ENCODE results near the gene CD68. TPM values are rescaled to one million over a fixed set of nuclear protein-coding genes. Genes with fewer than 3 reads are reported as not detected.

Gene CD68
- total RNA-seq, 2 donors from 2014 or later, result 37.7 to 56.6 TPM

DNA sequence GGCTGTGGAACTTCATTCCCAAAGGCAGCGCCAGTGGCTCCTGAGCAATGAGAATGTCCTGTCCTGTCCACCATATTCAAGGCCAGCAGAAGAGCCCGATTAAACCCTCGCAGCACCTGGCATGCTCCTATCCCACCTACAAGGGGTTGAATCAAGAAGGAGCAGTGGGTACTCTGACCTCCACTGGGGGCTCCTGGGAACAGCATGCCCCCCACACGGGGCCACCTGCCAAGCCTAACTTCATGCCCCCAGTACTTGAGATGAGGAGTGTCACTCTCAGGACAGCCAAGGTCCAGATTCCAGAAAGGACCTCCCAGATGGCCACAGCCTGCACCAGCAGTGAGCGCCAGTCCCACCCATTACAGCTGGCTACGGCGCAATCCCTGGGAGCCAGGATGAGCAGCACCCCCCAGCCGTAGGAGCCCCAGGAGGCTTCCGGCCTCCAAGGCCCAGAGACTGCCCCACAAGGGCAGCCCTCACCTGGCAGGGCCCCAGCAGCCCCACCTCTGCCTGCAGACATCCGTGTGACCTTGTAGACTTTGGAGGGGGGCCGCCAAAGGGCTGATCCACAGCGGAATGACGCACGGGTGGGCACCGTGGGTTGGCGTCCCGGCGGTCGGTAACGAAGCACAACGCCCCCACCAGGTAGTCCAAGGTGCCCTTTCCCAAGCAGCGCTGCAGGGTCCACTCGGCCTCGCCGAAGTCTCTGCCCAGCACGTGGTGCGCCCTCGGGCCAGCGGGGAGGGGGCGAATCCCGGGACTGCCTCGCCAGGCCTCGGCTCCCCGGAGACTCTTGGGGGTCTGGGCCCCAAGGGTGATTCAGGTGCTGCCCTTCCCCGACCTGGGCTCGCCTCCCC lies 3.2 kb downstream of the CD68 start:
- Histone ChIP-seq H3K9me3 (no peaks in the 10 kb centered on the region), H3K27ac (peak overlapping the region; percentile 87), H3K27me3 (no peaks in the 10 kb centered on the region), H3K4me1 (peaks cover 3% of the 10 kb centered on the region), H3K9ac (ENCODE audit: low read depth in 2 of 2, low read length in 2 of 2) (peak overlapping the region; percentile 66 to 86), H3K36me3 (peaks cover 3% of the 10 kb centered on the region), H3K4me3 (peak overlapping the region; percentile 46)
- no peak for DNase-seq
- TF ChIP-seq, protein P1, sequence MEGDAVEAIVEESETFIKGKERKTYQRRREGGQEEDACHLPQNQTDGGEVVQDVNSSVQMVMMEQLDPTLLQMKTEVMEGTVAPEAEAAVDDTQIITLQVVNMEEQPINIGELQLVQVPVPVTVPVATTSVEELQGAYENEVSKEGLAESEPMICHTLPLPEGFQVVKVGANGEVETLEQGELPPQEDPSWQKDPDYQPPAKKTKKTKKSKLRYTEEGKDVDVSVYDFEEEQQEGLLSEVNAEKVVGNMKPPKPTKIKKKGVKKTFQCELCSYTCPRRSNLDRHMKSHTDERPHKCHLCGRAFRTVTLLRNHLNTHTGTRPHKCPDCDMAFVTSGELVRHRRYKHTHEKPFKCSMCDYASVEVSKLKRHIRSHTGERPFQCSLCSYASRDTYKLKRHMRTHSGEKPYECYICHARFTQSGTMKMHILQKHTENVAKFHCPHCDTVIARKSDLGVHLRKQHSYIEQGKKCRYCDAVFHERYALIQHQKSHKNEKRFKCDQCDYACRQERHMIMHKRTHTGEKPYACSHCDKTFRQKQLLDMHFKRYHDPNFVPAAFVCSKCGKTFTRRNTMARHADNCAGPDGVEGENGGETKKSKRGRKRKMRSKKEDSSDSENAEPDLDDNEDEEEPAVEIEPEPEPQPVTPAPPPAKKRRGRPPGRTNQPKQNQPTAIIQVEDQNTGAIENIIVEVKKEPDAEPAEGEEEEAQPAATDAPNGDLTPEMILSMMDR (IDR thresholded peaks at IDR 0.05), result no peak
- intact Hi-C loops (cut with DNase I), result loop anchor here (10.0 kb wide), 1 partner anchor 148 kb away; the partner anchor contains the start of genes FGF11 and TMEM102

DNA sequence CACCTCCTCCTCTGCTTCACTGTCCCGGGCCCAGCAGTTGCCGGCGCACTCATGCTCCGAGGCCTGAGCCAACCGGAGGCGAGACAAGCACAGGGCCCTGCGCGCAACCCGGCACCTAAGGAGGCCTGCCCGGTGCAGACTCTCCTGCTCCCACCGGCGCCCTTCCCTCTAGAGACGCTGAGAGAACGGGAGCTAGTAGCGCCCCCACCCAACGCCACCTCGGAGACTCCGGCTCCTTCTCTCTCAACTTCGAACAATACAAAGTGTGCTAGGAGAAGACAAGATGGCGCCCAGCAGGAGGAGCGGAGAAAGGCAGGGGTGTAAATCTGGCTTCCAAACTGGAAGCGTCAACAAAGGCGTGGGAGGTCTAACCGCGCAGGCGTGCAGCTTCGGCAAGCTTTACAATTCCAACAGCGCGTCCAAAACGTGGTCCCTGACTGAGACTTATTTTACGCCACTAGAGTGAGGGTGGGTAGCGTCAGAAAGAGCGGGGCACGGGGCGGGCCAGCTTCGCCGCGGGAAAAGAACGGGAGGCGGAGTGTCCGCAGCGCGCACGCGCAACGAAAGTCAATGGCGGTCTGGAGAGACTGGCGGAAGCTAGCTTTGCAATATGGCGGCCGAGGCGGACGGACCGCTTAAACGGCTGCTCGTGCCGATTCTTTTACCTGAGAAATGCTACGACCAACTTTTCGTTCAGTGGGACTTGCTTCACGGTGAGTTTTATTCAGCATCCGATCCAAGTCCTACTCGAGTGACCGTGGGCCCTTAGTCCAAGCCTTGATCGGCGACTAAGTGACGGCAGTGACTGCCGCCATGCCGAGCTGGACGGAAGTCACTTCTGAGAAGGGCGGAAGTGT lies 4.0 kb downstream of the CD68 start, which contains the start of gene MPDU1:
MPDU1 (plus strand) TSS at position 600 of the 857 bp plus-strand sequence; CDS start at position 611, 11 bp downstream.
- Histone ChIP-seq H3K36me3 (no peaks in the 10 kb centered on the region), H3K9me3 (no peaks in the 10 kb centered on the region), H3K9ac (ENCODE audit: low read depth in 2 of 2, low read length in 2 of 2) (peak within 1 kb of the TSS; percentile 78 to 86), H3K4me1 (peaks cover 3% of the 10 kb centered on the region), H3K27ac (peak within 1 kb of the TSS; percentile 87), H3K4me3 (peak within 1 kb of the TSS; percentile 46), H3K27me3 (no peaks in the 10 kb centered on the region)
- TF ChIP-seq, protein P1 (IDR thresholded peaks at IDR 0.05), result no peak
- peak; percentile 96 for DNase-seq
- intact Hi-C loops (cut with DNase I), result loop anchor here (10.0 kb wide), 1 partner anchor 149 kb away; the partner anchor contains the start of genes FGF11 and TMEM102

DNA sequence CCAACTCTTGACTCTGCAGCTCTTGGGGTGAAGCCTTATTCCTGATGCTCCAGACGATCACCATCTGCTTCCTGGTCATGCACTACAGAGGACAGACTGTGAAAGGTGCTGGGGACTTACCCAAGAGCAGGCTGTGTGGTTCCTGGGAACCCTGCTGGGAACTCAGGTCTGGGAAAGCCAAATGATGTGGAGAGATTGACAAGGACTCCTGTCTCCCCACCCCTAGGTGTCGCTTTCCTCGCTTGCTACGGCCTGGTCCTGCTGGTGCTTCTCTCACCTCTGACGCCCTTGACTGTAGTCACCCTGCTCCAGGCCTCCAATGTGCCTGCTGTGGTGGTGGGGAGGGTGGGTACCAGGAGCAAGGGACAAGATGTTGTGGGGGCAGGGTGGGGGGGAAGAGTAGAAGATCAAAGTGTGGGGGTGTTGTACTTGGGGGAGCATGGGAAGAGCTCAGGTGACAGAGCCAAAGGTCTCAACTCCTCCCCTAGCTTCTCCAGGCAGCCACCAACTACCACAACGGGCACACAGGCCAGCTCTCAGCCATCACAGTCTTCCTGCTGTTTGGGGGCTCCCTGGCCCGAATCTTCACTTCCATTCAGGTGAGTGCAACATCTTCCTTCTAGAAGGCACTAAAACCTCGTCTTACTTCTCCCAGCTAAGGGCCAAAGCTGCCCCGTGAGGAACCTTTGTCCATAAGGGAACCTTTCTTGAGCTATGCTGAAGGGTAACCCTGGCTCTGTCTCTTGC lies 7.4 kb downstream of the CD68 start:
- peaks cover 7% of the 10 kb centered on the region for H3K4me1 ChIP-seq
- no peak overlapping the region for H3K4me3 ChIP-seq
- H3K27me3 ChIP-seq, result no peaks in the 10 kb centered on the region
- H3K9me3 ChIP-seq, result no peaks in the 10 kb centered on the region
- H3K9ac ChIP-seq (ENCODE audit: low read depth in 2 of 2, low read length in 2 of 2), result peak overlapping the region in 1 of 2 donors; percentile 5
- no peak overlapping the region for H3K27ac ChIP-seq
- TF ChIP-seq, protein P1 (IDR thresholded peaks at IDR 0.05), result no peak
- peak; percentile 69 for DNase-seq
- intact Hi-C loops (cut with DNase I), result loop anchor here (10.0 kb wide), 1 partner anchor 152 kb away; the partner anchor contains the start of genes FGF11 and TMEM102
- peaks cover 8% of the 10 kb centered on the region for H3K36me3 ChIP-seq

DNA sequence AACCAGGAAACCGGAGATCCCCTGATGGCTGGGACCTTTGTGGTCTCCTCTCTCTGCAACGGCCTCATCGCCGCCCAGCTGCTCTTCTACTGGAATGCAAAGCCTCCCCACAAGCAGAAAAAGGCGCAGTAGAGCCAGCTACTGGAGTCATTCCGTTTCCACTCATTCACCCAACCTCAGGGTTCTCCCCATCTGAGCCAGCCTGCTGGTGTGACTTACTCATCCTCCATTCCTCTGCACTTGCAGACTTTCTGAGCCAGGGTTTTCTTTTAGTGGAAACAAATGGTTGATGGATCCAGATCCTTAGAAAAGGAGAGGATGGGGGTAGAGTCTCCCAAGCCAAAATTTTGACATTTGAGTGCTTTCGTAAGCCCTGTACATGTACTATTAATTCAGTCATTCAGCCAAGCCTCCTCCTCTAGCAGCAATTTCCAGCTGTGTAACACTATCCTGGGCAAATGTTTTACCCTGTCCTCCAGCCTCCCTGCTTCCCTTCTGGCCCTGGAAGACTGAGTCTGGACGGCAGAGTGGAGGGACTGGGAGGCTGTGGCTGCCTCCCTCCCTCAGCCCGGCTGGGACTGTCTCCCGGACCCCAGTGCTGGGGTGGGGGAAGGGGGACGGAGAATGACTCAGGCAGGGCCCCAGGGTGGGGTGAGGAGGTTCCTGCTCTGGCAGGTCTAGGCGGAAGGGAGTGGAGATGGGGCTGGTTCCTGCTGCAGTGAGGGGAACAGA lies 8.1 kb downstream of the CD68 start:
- H3K9me3 ChIP-seq, result no peaks in the 10 kb centered on the region
- H3K4me3 ChIP-seq, result no peak overlapping the region
- peaks cover 13% of the 10 kb centered on the region for H3K36me3 ChIP-seq
- H3K4me1 ChIP-seq, result peaks cover 7% of the 10 kb centered on the region
- DNase-seq, result no peak
- H3K27me3 ChIP-seq, result no peaks in the 10 kb centered on the region
- H3K9ac ChIP-seq (ENCODE audit: low read depth in 2 of 2, low read length in 2 of 2), result no peak overlapping the region
- H3K27ac ChIP-seq, result no peak overlapping the region
- TF ChIP-seq, protein P1 (IDR thresholded peaks at IDR 0.05), result no peak
- intact Hi-C loops (cut with DNase I), result loop anchor here (10.0 kb wide), 1 partner anchor 153 kb away; the partner anchor contains the start of genes FGF11 and TMEM102
